Stimulated activated naive CD4-positive, alpha-beta T cell (primary cell): ENCODE results near the gene SLC22A23.

Experiments
- DNase-seq, 6 experiments: peaks; one replicate each; lab custom pipeline; 2025; lab: John Stamatoyannopoulos, UW

The SLC22A23 gene

GRCh38 chr6:3316818-3317217 lies 140.0 kb downstream of the SLC22A23 start:
- DNase-seq, result no peak

- DNase-seq, result no peak
Observed at GRCh38 chr6:3316331-3316730, 140.5 kb downstream of the SLC22A23 start.

GRCh38 chr6:3315841-3316240 lies 141.0 kb downstream of the SLC22A23 start:
- DNase-seq, result no peak

GRCh38 chr6:3314621-3315467 lies 142.0 kb downstream of the SLC22A23 start:
- DNase-seq, result no peak

- no peak for DNase-seq
Observed at GRCh38 chr6:3314176-3314575, 142.7 kb downstream of the SLC22A23 start.

GRCh38 chr6:3312604-3313231 lies 144.1 kb downstream of the SLC22A23 start:
- DNase-seq, result no peak

GRCh38 chr6:3311826-3312225 lies 145.0 kb downstream of the SLC22A23 start:
- no peak for DNase-seq

- DNase-seq, result no peak
Observed at GRCh38 chr6:3310703-3311102, 146.1 kb downstream of the SLC22A23 start.

- no peak for DNase-seq
Observed at GRCh38 chr6:3310051-3310448, 146.8 kb downstream of the SLC22A23 start.

- DNase-seq, result no peak
Observed at GRCh38 chr6:3309391-3310050, 147.3 kb downstream of the SLC22A23 start.

- DNase-seq, result no peak
Observed at GRCh38 chr6:3308106-3308505, 148.7 kb downstream of the SLC22A23 start.

- no peak for DNase-seq
Observed at GRCh38 chr6:3307436-3307835, 149.4 kb downstream of the SLC22A23 start.

- DNase-seq, result no peak
Observed at GRCh38 chr6:3306848-3307247, 150.0 kb downstream of the SLC22A23 start.

- no peak for DNase-seq
Observed at GRCh38 chr6:3305831-3306230, 151.0 kb downstream of the SLC22A23 start.

- no peak for DNase-seq
Observed at GRCh38 chr6:3305216-3305565, 151.7 kb downstream of the SLC22A23 start.

- DNase-seq, result no peak
Observed at GRCh38 chr6:3304500-3305215, 152.2 kb downstream of the SLC22A23 start.

GRCh38 chr6:3303795-3304411 lies 152.9 kb downstream of the SLC22A23 start:
- DNase-seq, result no peak

- no peak for DNase-seq
Observed at GRCh38 chr6:3301506-3301905, 155.3 kb downstream of the SLC22A23 start.

GRCh38 chr6:3299221-3299620 lies 157.6 kb downstream of the SLC22A23 start:
- DNase-seq, result no peak

GRCh38 chr6:3297909-3298308 lies 158.9 kb downstream of the SLC22A23 start:
- DNase-seq, result no peak

GRCh38 chr6:3297006-3297405 lies 159.8 kb downstream of the SLC22A23 start:
- DNase-seq, result no peak

GRCh38 chr6:3296537-3296936 lies 160.3 kb downstream of the SLC22A23 start:
- DNase-seq, result no peak
